Neural progenitor cell (in vitro differentiated cells): ENCODE results near the gene DET1. TPM values are rescaled to one million over a fixed set of nuclear protein-coding genes. Genes with fewer than 3 reads are reported as not detected.
A peak's percentile ranks its signal among the peaks of the same experiment; 100 is the strongest.

Source experiments
- DNase-seq: peaks from one replicate; pipeline ENCODE4 v3.0.0-alpha.2; 2016; ENCODE audit warnings: low spot score
- H2AFZ ChIP-seq: fragments of 200-600 bp; sonication (generic); replicated peaks from 2 replicates; pipeline ENCODE4 v1.6.1; 2016; ENCODE audit warnings: antibody characterized with exemption
- H3F3A ChIP-seq: fragments of 200-600 bp; sonication (generic); 2 replicates; pipeline ENCODE4 v1.6.1; 2016; ENCODE audit warnings: antibody characterized with exemption, low read depth
- H3K27ac ChIP-seq: fragments of 200-600 bp; sonication (generic); 2 replicates; pipeline ENCODE4 v1.5.1; 2016; ENCODE audit warnings: mild to moderate bottlenecking
- H3K27me3 ChIP-seq: fragments of 200-600 bp; sonication (generic); 2 replicates; pipeline ENCODE4 v1.6.1; 2016; ENCODE audit warnings: mild to moderate bottlenecking, moderate library complexity
- H3K36me3 ChIP-seq: fragments of 200-600 bp; sonication (generic); 2 replicates; pipeline ENCODE4 v1.5.1; 2016
- H3K4me1 ChIP-seq: fragments of 200-600 bp; sonication (generic); 2 replicates; pipeline ENCODE4 v1.6.1; 2016; ENCODE audit warnings: mixed run types
- H3K4me2 ChIP-seq: fragments of 200-600 bp; sonication (generic); 2 replicates; pipeline ENCODE4 v1.6.1; 2016
- H3K4me3 ChIP-seq: fragments of 200-600 bp; sonication (generic); 2 replicates; pipeline ENCODE4 v1.5.1; 2016
- H3K79me2 ChIP-seq: fragments of 200-600 bp; sonication (generic); 2 replicates; pipeline ENCODE4 v1.6.1; 2016; ENCODE audit warnings: low read depth
- H3K9ac ChIP-seq: fragments of 200-600 bp; sonication (generic); 2 replicates; pipeline ENCODE4 v1.6.1; 2016
- H3K9me3 ChIP-seq: fragments of 200-600 bp; sonication (generic); 2 replicates; pipeline ENCODE4 v1.5.1; 2016; ENCODE audit warnings: low read depth
- H4K20me1 ChIP-seq: fragments of 200-600 bp; sonication (generic); 2 replicates; pipeline ENCODE4 v1.6.1; 2016; ENCODE audit warnings: low read depth
- H3K27ac Mint-ChIP-seq: 3 replicates; pipeline ENCODE4 v1.8.0; 2021; ENCODE audit warnings: mixed read lengths
- H3K27me3 Mint-ChIP-seq: 2 replicates; pipeline ENCODE4 v1.8.0; 2022; ENCODE audit warnings: low read depth, mild to moderate bottlenecking, inconsistent platforms, moderate library complexity, mixed read lengths; ENCODE audit not compliant: insufficient read depth
- H3K36me3 Mint-ChIP-seq: 3 replicates; pipeline ENCODE4 v1.8.0; 2021; ENCODE audit warnings: mixed read lengths
- H3K4me1 Mint-ChIP-seq: 3 replicates; pipeline ENCODE4 v1.8.0; 2021; ENCODE audit warnings: mixed read lengths
- H3K4me3 Mint-ChIP-seq: 3 replicates; pipeline ENCODE4 v1.8.0; 2021; ENCODE audit warnings: mild to moderate bottlenecking, moderate library complexity, mixed read lengths
- H3K9me3 Mint-ChIP-seq: 3 replicates; pipeline ENCODE4 v1.8.0; 2020; ENCODE audit warnings: mixed read lengths
- EZH2 ChIP-seq: fragments of 200-600 bp; sonication (generic); IDR thresholded peaks from 2 replicates; pipeline ENCODE4 v1.6.1; 2017; ENCODE audit warnings: antibody characterized with exemption, mild to moderate bottlenecking, moderate library complexity
- EZH2phosphoT487 ChIP-seq: fragments of 200-600 bp; sonication (generic); IDR thresholded peaks from 2 replicates; pipeline ENCODE4 v1.6.1; 2017; ENCODE audit warnings: antibody characterized with exemption
- total RNA-seq: library from RNA; depleted of rRNA; stranded (reverse); fragments of >200 nt; gene quantifications from 2 replicates; pipeline ENCODE4 v1.2.3, GENCODE V29; 2015; ENCODE audit warnings: low replicate concordance
- TF ChIP-seq, protein P1 (sequence below): fragments of 200-600 bp; sonication (generic); IDR thresholded peaks from 2 replicates; pipeline ENCODE4 v1.5.1; 2017; ENCODE audit warnings: antibody characterized with exemption, mild to moderate bottlenecking

Gene DET1
- total RNA-seq, 1 donor from 2014 or later = 21.3 TPM

DNA sequence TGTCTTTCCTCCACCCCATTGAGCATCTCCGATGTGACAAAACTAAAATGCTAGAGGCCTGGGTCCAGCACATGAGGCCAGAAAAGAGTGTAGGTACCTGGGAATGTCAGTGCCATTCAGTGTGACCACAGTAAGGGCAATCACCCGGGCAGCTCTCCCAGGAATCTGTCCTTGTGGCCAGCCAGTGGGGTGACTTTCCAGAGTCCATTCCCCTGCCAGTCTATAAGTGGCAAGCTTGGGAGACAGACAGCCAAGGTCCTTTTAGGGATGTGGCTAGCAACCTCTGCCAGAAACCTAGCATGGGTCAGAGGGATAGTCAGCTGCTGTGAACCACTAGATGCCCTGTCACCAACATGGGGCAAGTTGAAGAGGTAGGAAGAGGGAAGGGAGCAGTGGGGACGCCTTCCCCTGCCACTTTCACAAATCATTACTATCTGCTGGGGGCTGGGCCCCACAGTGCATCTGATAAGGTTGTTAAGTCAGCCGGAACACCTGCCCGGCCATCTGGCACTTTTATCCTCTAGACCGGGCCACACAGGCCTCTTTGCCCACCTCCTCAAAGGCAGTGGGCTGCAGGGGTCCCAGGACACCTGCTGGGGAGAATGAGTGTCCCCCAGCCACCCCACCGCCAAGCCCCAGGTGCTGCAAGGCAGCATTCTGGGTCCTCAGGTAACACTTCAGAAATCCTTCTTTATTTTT, 24.8 kb upstream of the DET1 start:
- H2AFZ ChIP-seq = no peak overlapping the region
- no peaks in the 10 kb centered on the region for H3K36me3 Mint-ChIP-seq
- no peaks in the 10 kb centered on the region for H3K79me2 ChIP-seq
- no peaks in the 10 kb centered on the region for H3K9me3 Mint-ChIP-seq
- H3K4me2 ChIP-seq = peak overlapping the region; percentile 18
- no peak overlapping the region for H3K9ac ChIP-seq
- H3K9me3 ChIP-seq = no peaks in the 10 kb centered on the region
- H3K4me1 Mint-ChIP-seq = peaks cover 19% of the 10 kb centered on the region
- no peaks in the 10 kb centered on the region for H4K20me1 ChIP-seq
- H3K27me3 Mint-ChIP-seq = peaks cover 2% of the 10 kb centered on the region
- H3F3A ChIP-seq = peaks cover 7% of the 10 kb centered on the region
- no peak overlapping the region for H3K27ac Mint-ChIP-seq
- H3K4me1 ChIP-seq = peaks cover 28% of the 10 kb centered on the region
- no peaks in the 10 kb centered on the region for H3K36me3 ChIP-seq
- TF ChIP-seq EZH2 = no peak
- TF ChIP-seq, protein P1, sequence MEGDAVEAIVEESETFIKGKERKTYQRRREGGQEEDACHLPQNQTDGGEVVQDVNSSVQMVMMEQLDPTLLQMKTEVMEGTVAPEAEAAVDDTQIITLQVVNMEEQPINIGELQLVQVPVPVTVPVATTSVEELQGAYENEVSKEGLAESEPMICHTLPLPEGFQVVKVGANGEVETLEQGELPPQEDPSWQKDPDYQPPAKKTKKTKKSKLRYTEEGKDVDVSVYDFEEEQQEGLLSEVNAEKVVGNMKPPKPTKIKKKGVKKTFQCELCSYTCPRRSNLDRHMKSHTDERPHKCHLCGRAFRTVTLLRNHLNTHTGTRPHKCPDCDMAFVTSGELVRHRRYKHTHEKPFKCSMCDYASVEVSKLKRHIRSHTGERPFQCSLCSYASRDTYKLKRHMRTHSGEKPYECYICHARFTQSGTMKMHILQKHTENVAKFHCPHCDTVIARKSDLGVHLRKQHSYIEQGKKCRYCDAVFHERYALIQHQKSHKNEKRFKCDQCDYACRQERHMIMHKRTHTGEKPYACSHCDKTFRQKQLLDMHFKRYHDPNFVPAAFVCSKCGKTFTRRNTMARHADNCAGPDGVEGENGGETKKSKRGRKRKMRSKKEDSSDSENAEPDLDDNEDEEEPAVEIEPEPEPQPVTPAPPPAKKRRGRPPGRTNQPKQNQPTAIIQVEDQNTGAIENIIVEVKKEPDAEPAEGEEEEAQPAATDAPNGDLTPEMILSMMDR = no peak
- no peak for TF ChIP-seq EZH2phosphoT487
- no peak overlapping the region for H3K27ac ChIP-seq
- no peak overlapping the region for H3K4me3 ChIP-seq
- H3K4me3 Mint-ChIP-seq = no peak overlapping the region
- no peak for DNase-seq
- H3K27me3 ChIP-seq = no peaks in the 10 kb centered on the region

DNA sequence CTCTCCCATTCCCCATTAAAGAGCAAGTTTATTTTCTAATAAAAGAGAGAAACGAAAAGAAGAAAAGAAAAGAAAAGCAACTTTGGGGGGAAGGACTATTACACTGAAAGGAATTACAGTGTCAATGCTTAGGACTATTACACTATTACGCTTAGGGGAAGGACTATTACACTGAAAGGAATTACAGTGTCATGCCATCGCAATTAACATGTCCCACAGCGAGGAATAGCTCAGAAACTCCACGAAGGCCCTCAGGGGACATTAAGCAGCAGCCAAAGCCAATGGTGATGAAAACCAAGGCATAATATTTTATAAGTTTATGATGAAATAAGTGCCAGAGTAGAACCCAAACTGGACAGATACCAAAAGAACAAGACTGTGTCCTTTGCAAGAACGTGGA, 22.1 kb upstream of the DET1 start:
- Histone ChIP-seq H3K79me2 (no peaks in the 10 kb centered on the region), H3K4me2 (no peak overlapping the region), H4K20me1 (no peaks in the 10 kb centered on the region), H3K36me3 (no peaks in the 10 kb centered on the region), H2AFZ (no peak overlapping the region), H3K9me3 (no peaks in the 10 kb centered on the region), H3F3A (no peaks in the 10 kb centered on the region), H3K27me3 (no peaks in the 10 kb centered on the region), H3K4me1 (peaks cover 10% of the 10 kb centered on the region), H3K27ac (no peak overlapping the region), H3K9ac (no peak overlapping the region), H3K4me3 (no peak overlapping the region)
- Mint-ChIP-seq H3K36me3 (no peaks in the 10 kb centered on the region), H3K4me1 (peaks cover 6% of the 10 kb centered on the region), H3K27ac (no peak overlapping the region), H3K4me3 (no peak overlapping the region), H3K27me3 (peaks cover 2% of the 10 kb centered on the region), H3K9me3 (no peaks in the 10 kb centered on the region)
- TF ChIP-seq EZH2 (no peak), EZH2phosphoT487 (no peak)
- TF ChIP-seq, protein P1 = no peak
- no peak for DNase-seq

DNA sequence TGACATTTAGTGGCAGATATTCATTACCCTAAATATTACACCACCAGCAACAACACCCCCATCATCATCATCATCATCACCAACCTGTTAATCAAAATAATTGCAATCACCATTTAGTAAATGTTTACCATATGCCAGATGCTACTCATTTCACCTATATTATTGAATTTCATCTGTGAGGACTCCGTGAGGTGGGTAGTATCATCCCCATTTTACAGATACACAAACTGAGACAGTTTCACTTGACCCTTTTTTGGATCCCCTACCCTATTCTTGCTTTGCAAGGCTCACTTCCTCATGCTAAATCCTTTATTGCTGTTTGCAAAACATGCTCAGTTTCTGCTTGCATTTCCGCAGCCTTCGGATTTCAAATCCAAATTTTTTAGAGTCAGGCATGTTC, 18.3 kb upstream of the DET1 start:
- H3K27ac ChIP-seq = no peak overlapping the region
- no peaks in the 10 kb centered on the region for H3K36me3 Mint-ChIP-seq
- H3K27me3 ChIP-seq = no peaks in the 10 kb centered on the region
- H3K36me3 ChIP-seq = no peaks in the 10 kb centered on the region
- no peaks in the 10 kb centered on the region for H3K27me3 Mint-ChIP-seq
- peaks cover 8% of the 10 kb centered on the region for H3K9me3 Mint-ChIP-seq
- no peak overlapping the region for H3K4me3 Mint-ChIP-seq
- no peaks in the 10 kb centered on the region for H3F3A ChIP-seq
- no peaks in the 10 kb centered on the region for H3K9me3 ChIP-seq
- H2AFZ ChIP-seq = no peak overlapping the region
- no peaks in the 10 kb centered on the region for H3K4me1 Mint-ChIP-seq
- DNase-seq = no peak
- H3K79me2 ChIP-seq = no peaks in the 10 kb centered on the region
- no peak overlapping the region for H3K27ac Mint-ChIP-seq
- H3K4me1 ChIP-seq = peaks cover 1% of the 10 kb centered on the region
- no peak overlapping the region for H3K4me2 ChIP-seq
- H3K4me3 ChIP-seq = no peak overlapping the region
- TF ChIP-seq, protein P1 = no peak
- TF ChIP-seq EZH2phosphoT487 (no peak), EZH2 (no peak)
- no peaks in the 10 kb centered on the region for H4K20me1 ChIP-seq
- no peak overlapping the region for H3K9ac ChIP-seq
